ENCODE results near the gene PBX4. TPM values are rescaled to one million over a fixed set of nuclear protein-coding genes. Genes with fewer than 3 reads are reported as not detected.

The PBX4 gene
- total RNA-seq, 3 donors from 2014 or later (not counting 1 experiment from before 2014, with no cell fraction given): 10.7 to 15.9 (median 11.1) TPM

DNA sequence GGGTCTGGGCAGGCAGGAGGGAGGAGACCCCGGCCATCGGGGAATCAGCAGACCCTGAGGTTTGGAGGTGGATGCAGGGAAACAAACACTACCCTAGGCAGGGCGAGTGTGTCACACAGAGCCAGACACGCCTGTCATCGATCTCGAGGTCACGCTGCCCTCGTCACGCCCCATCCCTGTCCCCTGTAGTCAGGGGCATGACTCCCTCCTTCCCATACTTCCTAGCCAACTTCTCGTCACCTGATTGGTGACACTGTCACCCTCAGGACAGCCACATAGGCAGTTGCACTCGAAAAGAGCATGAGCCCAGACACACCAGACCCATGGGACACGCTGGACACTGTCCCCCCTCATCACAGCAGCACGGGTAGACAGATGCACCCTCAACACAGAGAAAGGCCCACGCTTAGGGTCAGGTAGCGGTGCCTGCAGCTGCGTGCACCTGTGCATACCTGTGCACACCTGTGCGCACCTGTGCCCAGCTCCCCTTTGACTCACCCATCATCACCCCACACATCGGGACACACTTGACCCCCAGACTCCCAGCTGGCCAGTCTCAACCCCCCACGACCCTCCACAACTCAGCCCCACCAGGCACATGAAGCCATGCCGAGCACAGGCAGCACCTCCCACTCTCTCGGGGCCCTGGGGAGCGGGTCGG is 68.6 kb downstream of the PBX4 start:
- Mint-ChIP-seq H3K36me3 (no peaks in the 10 kb centered on the region), H3K4me1 (no peaks in the 10 kb centered on the region), H3K9me3 (no peaks in the 10 kb centered on the region), H3K27ac (no peak overlapping the region), H3K4me3 (no peak overlapping the region), H3K27me3 (ENCODE audit: low read depth in 2 of 2) (peaks cover 0 to 4% of the 10 kb centered on the region in 2 donors)
- intact Hi-C loops (cut with micrococcal nuclease): no loop called here
- ATAC-seq (no peak), DNase-seq (no peak)
- WGBS (ENCODE audit: insufficient coverage): 80% methylated on average over 23 of the region's 23 CpGs
- peaks cover 6% of the 10 kb centered on the region for H3K4me1 ChIP-seq (ENCODE audit: control insufficient read depth, insufficient read depth, low read length)
- H3K36me3 ChIP-seq (ENCODE audit: control insufficient read depth, insufficient read depth, low read length): no peaks in the 10 kb centered on the region
- no peak overlapping the region for H3K27ac ChIP-seq (ENCODE audit: low read length)
- H3K27me3 ChIP-seq (ENCODE audit: control insufficient read depth, insufficient read depth, low read length): no peaks in the 10 kb centered on the region
- H3K9me3 ChIP-seq (ENCODE audit: control insufficient read depth, insufficient read depth, low read length): no peaks in the 10 kb centered on the region
- TF ChIP-seq, protein P1, sequence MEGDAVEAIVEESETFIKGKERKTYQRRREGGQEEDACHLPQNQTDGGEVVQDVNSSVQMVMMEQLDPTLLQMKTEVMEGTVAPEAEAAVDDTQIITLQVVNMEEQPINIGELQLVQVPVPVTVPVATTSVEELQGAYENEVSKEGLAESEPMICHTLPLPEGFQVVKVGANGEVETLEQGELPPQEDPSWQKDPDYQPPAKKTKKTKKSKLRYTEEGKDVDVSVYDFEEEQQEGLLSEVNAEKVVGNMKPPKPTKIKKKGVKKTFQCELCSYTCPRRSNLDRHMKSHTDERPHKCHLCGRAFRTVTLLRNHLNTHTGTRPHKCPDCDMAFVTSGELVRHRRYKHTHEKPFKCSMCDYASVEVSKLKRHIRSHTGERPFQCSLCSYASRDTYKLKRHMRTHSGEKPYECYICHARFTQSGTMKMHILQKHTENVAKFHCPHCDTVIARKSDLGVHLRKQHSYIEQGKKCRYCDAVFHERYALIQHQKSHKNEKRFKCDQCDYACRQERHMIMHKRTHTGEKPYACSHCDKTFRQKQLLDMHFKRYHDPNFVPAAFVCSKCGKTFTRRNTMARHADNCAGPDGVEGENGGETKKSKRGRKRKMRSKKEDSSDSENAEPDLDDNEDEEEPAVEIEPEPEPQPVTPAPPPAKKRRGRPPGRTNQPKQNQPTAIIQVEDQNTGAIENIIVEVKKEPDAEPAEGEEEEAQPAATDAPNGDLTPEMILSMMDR (IDR thresholded peaks at IDR 0.05): no peak
- no peak overlapping the region for H3K4me3 ChIP-seq (ENCODE audit: low read length)

DNA sequence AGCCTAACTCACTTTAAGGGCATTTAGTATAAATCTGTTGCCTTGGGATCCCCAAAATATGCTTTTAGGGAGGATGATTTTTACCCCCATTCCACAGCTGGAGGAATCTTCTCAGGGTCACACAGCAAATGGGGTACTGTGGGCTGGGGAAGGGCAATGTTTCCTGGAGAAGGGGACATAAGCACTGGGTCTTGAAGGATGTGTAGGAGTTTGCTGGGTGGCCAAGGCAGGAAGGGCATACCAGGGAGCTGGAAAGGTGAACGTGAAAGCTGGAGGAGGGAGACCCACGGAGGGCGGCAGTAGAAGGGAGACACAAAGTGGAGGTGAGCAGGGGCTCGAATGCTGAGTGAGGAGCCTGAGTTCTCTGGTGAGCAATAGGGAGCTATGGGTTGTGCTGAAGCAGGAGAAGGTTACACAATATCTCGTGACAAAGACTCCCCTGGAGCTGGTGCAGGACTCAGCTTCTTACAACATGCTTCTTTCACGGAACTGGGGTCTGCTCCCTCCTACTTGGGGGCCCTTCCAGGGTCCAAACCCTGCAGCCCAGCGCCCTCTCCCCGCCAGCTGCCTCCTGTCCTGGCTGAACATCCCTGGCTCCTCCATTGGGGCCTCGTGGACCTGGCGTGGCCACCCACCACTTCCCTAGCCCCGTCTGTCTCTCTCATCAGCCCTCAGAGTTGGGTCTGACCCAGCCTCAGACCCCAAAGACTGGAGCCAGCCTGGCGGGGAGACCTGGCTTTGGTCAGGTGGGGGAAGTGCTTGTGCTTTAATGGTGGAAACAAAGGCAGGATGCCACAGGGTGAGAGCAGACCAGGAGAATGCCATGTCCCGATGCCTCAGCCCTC is 69.3 kb downstream of the PBX4 start:
- DNase-seq: no peak
- peaks cover 0 to 4% of the 10 kb centered on the region in 2 donors for H3K27me3 Mint-ChIP-seq (ENCODE audit: low read depth in 2 of 2)
- H3K9me3 ChIP-seq (ENCODE audit: control insufficient read depth, insufficient read depth, low read length): no peaks in the 10 kb centered on the region
- H3K4me3 ChIP-seq (ENCODE audit: low read length): no peak overlapping the region
- no peak overlapping the region for H3K27ac ChIP-seq (ENCODE audit: low read length)
- TF ChIP-seq, protein P1 (IDR thresholded peaks at IDR 0.05): no peak
- H3K4me1 Mint-ChIP-seq: no peaks in the 10 kb centered on the region
- intact Hi-C loops (cut with micrococcal nuclease): no loop called here
- no peaks in the 10 kb centered on the region for H3K9me3 Mint-ChIP-seq
- H3K4me1 ChIP-seq (ENCODE audit: control insufficient read depth, insufficient read depth, low read length): no peaks in the 10 kb centered on the region
- WGBS (ENCODE audit: insufficient coverage): 57% methylated on average over 13 of the region's 13 CpGs
- no peak for ATAC-seq
- H3K36me3 Mint-ChIP-seq: no peaks in the 10 kb centered on the region
- H3K4me3 Mint-ChIP-seq: no peak overlapping the region
- H3K27me3 ChIP-seq (ENCODE audit: control insufficient read depth, insufficient read depth, low read length): no peaks in the 10 kb centered on the region
- H3K36me3 ChIP-seq (ENCODE audit: control insufficient read depth, insufficient read depth, low read length): no peaks in the 10 kb centered on the region
- no peak overlapping the region for H3K27ac Mint-ChIP-seq

DNA sequence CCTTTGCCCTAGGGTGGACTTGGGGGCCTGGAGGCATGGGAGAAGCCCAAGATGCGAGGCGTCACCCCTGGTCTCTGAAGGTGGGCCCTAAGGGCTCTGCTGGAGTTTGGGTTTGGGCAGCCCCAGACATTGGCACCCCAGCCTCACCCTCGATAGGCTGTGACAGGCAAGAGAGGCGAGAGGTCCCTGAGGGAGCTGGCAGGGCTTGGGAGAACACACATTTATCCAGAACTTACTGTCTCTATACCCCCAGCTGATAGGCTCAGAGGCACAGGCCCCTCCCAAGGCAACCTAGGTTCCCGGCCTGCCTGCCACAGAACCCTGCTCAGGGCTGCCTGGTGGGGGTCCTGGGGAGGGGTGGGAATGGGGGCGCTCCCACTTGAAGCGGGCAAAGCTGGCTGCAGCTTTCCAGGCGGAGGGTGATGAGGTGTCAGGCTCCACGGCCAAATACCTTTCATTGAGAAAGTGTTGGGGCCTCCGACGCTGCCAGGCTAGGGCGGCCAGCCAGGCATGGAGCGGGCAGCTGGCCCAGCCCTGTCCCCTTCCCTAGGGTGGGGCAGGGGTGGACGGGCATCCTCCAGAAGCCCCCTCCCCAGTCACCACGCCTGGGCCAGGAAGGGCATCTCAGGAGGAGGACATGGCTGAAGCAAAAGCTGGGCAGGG is 70.7 kb downstream of the PBX4 start:
- Histone ChIP-seq H3K27me3 (ENCODE audit: control insufficient read depth, insufficient read depth, low read length) (no peaks in the 10 kb centered on the region), H3K36me3 (ENCODE audit: control insufficient read depth, insufficient read depth, low read length) (no peaks in the 10 kb centered on the region), H3K9me3 (ENCODE audit: control insufficient read depth, insufficient read depth, low read length) (no peaks in the 10 kb centered on the region), H3K27ac (ENCODE audit: low read length) (no peak overlapping the region), H3K4me1 (ENCODE audit: control insufficient read depth, insufficient read depth, low read length) (no peaks in the 10 kb centered on the region), H3K4me3 (ENCODE audit: low read length) (no peak overlapping the region)
- TF ChIP-seq, protein P1 (IDR thresholded peaks at IDR 0.05): no peak
- Mint-ChIP-seq H3K9me3 (no peaks in the 10 kb centered on the region), H3K4me1 (no peaks in the 10 kb centered on the region), H3K36me3 (no peaks in the 10 kb centered on the region), H3K27ac (no peak overlapping the region), H3K27me3 (ENCODE audit: low read depth in 2 of 2) (peaks cover 0 to 4% of the 10 kb centered on the region in 2 donors), H3K4me3 (no peak overlapping the region)
- WGBS (ENCODE audit: insufficient coverage): 85% methylated on average over 15 of the region's 15 CpGs
- intact Hi-C loops (cut with micrococcal nuclease): no loop called here
- ATAC-seq (no peak), DNase-seq (no peak)
